ENCODE measurements around the gene CSK.
A peak's percentile ranks its signal among the peaks of the same experiment; 100 is the strongest.

The CSK gene

DNA sequence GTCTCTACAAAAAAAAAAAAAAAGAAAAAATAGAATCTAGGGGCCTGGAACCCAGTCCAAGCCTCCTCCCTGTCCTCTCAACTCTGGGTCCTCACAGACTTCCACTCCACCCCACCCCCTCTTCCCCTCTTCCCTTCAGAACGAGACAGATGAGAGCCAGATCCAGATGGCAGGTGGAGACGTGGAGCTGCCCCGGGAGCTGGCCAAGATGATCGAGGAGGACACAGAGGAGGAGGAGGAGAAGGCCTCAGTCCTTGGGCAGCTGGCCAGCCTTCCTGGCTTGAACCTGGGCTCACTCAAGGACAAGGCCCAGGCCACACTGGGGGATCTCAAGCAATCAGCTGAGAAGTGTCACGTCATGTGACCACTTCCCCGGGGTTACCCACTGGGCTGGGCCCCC is 48.1 kb downstream of the CSK start:
- no peak overlapping the region for H3K9ac ChIP-seq
- 0 out of 2 replicates have a peak, but pooled peaks cover 6% of the 10 kb centered on the region for H3K27me3 ChIP-seq

GRCh38 chr15:74830868-74831267 is 49.0 kb downstream of the CSK start:
- Histone ChIP-seq H3K4me1 (peaks cover 52% of the 10 kb centered on the region), H3K9me3 (no peaks in the 10 kb centered on the region), H3K4me2 (peak overlapping the region; percentile 85), H3K36me3 (peaks cover 7% of the 10 kb centered on the region), H3K27ac (peak overlapping the region; percentile 26; the same call in 1 of the 2 replicates), H4K20me1 (peaks cover 7% of the 10 kb centered on the region; the same call in 1 of the 2 replicates), H3K4me3 (no peak overlapping the region), H3K27me3 (0 out of 2 replicates have a peak, but pooled peaks cover 6% of the 10 kb centered on the region), H3K9ac (no peak overlapping the region)
- no peak for TF ChIP-seq Cebpa-rat (IDR thresholded peaks at IDR 0.05)

More for the DNA sequence above, 48.1 kb downstream of the CSK start:
- peaks cover 7% of the 10 kb centered on the region; the same call in 1 of the 2 replicates for H4K20me1 ChIP-seq
- no peaks in the 10 kb centered on the region for H3K36me3 ChIP-seq
- no peak overlapping the region for H3K4me2 ChIP-seq
- no peak overlapping the region for H3K4me3 ChIP-seq
- no peaks in the 10 kb centered on the region for H3K9me3 ChIP-seq
- H3K4me1 ChIP-seq: peaks cover 47% of the 10 kb centered on the region
- no peak overlapping the region for H3K27ac ChIP-seq
- TF ChIP-seq Cebpa-rat (IDR thresholded peaks at IDR 0.05): no peak

- H3K9ac ChIP-seq: no peak overlapping the region
- no peak for TF ChIP-seq Cebpa-rat (IDR thresholded peaks at IDR 0.05)
- peaks cover 18% of the 10 kb centered on the region for H3K36me3 ChIP-seq
- H3K27ac ChIP-seq: peak overlapping the region; percentile 79; the same call in 1 of the 2 replicates
- no peaks in the 10 kb centered on the region for H3K9me3 ChIP-seq
- H4K20me1 ChIP-seq: 0 out of 2 replicates have a peak, but pooled peaks cover 4% of the 10 kb centered on the region
- H3K4me2 ChIP-seq: peak overlapping the region; percentile 85
- 0 out of 2 replicates have a peak, but pooled peaks cover 3% of the 10 kb centered on the region for H3K27me3 ChIP-seq
- no peak overlapping the region for H3K4me3 ChIP-seq
- peaks cover 52% of the 10 kb centered on the region for H3K4me1 ChIP-seq
Measured at GRCh38 chr15:74831813-74832495, 50.1 kb downstream of the CSK start.

DNA sequence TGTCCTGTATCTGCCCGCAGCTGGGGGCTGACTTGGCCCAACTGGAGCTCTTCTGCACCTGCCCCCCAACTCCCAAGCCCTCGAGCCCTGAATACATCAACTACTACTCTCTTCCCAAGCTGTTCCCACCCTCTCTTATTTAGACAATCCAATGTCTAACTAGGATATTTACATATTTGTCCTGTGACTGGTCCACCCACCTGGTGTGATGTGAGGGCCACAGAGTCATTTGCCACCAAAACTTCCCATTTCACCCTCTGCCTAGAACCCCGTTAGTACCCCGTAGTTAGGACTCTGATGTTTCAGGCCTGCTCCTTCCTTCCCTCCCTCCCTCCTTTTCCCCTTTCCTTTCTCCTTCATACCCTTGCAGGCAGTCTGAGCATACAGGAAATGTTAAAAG is 50.9 kb downstream of the CSK start:
- Histone ChIP-seq H3K36me3 (peaks cover 27% of the 10 kb centered on the region), H3K9ac (peak overlapping the region; percentile 60; the same call in 1 of the 2 replicates), H3K4me3 (no peak overlapping the region)

DNA sequence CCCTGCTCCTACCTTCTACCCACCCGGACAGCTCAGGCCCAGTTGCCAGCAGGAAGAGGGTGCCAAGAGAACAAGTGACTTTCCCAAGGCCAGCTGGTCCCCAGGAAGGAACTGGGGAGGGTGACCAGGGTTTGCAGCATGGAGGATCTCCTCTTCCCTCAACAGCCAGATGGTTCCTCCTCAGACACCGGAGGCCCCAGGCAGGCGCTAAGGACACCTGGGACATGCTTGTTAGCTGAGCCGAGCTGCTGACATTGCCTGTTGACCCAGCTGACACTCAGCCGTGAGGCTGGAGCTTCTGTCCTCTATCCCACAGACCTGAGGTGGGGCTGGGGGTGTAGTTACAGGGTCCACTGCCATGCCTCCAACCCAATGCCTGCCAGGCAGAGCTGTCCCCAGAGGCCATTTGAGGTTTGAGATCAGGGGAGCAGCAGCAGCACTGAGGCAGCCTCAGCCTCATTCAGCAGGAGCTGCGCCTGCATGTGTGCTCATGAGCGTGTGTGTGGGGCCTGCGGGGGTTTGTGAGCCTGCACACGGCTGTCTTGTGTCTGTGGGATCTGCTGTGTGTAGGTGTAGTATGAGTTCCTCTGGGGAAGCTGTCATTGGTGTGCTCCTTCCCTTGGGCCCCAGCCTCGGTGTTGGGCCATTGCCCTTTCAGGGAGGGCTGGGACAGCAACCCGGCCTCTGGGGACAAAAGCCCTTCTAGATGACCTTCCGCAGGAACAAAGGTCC is 51.7 kb downstream of the CSK start:
- H3K4me3 ChIP-seq: no peak overlapping the region
- peak overlapping the region; percentile 60 for H3K9ac ChIP-seq

More for the DNA sequence above, 50.9 kb downstream of the CSK start:
- no peaks in the 10 kb centered on the region for H3K27me3 ChIP-seq
- TF ChIP-seq Cebpa-rat (IDR thresholded peaks at IDR 0.05): no peak
- no peaks in the 10 kb centered on the region for H4K20me1 ChIP-seq
- H3K27ac ChIP-seq: peak overlapping the region; percentile 79
- peaks cover 52% of the 10 kb centered on the region for H3K4me1 ChIP-seq
- peak overlapping the region; percentile 85 for H3K4me2 ChIP-seq
- no peaks in the 10 kb centered on the region for H3K9me3 ChIP-seq

DNA sequence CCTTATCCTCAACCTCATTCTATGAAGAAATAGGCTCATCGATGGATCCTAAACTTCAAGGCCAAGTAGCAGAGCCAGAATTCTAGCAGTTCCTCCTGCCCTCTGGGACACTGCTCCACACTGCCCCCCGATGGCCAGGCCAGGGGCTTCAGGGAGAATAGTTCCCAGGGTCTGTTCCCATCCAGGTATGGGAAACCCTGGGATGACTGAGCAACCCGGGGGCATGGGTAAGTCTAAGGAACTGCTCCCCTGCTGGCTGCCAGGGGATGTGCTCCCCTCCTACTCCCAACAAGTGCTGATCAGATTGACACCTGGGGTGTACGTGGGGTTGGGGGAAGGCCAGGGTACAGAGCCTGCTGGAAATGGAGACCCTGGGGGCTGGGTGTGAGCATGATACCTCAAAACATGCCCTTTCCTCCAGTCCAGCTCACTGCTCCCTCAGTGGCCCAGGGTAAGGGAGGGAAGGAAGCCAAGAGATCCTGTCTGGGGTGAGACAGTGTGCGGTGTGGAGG is 53.5 kb downstream of the CSK start:
- no peaks in the 10 kb centered on the region for H3K27me3 ChIP-seq
- peak overlapping the region; percentile 85; the same call in 1 of the 2 replicates for H3K4me2 ChIP-seq
- peaks cover 50% of the 10 kb centered on the region for H3K36me3 ChIP-seq
- peaks cover 9% of the 10 kb centered on the region; the same call in 1 of the 2 replicates for H4K20me1 ChIP-seq
- no peak overlapping the region for H3K9ac ChIP-seq
- H3K4me3 ChIP-seq: no peak overlapping the region
- no peak for TF ChIP-seq Cebpa-rat (IDR thresholded peaks at IDR 0.05)
- H3K27ac ChIP-seq: no peak overlapping the region
- no peaks in the 10 kb centered on the region for H3K9me3 ChIP-seq
- H3K4me1 ChIP-seq: peaks cover 77% of the 10 kb centered on the region

More for the DNA sequence above, 51.7 kb downstream of the CSK start:
- Histone ChIP-seq H4K20me1 (no peaks in the 10 kb centered on the region), H3K36me3 (peaks cover 34% of the 10 kb centered on the region), H3K4me2 (peak overlapping the region; percentile 85), H3K27ac (peak overlapping the region; percentile 79), H3K9me3 (no peaks in the 10 kb centered on the region), H3K27me3 (no peaks in the 10 kb centered on the region), H3K4me1 (peaks cover 60% of the 10 kb centered on the region)
- TF ChIP-seq Cebpa-rat (IDR thresholded peaks at IDR 0.05): no peak

DNA sequence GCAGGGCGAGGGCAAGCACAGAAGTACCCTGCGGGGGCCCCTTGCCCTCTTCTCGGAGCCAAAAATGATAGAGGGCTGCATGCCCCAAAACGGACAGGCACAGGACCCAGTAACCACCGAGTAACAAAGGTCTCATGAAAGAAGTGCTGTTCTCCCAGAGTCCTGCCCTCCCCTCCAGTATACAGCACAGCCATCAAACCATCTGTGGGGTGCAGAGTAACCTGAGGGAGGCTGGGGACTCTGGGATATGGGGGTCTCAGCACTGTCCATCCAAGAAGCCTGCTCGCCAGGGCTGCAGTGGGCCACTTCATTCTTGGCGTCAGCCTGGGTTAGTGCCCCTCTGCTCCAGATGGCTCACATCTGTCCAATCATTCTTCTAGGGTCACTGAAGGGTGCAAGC is 55.0 kb downstream of the CSK start:
- Histone ChIP-seq H4K20me1 (peaks cover 24% of the 10 kb centered on the region; the same call in 1 of the 2 replicates), H3K4me2 (no peak overlapping the region), H3K4me1 (peaks cover 77% of the 10 kb centered on the region), H3K36me3 (peaks cover 57% of the 10 kb centered on the region), H3K9me3 (no peaks in the 10 kb centered on the region), H3K4me3 (no peak overlapping the region), H3K9ac (no peak overlapping the region), H3K27me3 (no peaks in the 10 kb centered on the region), H3K27ac (no peak overlapping the region)
- TF ChIP-seq Cebpa-rat (IDR thresholded peaks at IDR 0.05): no peak

DNA sequence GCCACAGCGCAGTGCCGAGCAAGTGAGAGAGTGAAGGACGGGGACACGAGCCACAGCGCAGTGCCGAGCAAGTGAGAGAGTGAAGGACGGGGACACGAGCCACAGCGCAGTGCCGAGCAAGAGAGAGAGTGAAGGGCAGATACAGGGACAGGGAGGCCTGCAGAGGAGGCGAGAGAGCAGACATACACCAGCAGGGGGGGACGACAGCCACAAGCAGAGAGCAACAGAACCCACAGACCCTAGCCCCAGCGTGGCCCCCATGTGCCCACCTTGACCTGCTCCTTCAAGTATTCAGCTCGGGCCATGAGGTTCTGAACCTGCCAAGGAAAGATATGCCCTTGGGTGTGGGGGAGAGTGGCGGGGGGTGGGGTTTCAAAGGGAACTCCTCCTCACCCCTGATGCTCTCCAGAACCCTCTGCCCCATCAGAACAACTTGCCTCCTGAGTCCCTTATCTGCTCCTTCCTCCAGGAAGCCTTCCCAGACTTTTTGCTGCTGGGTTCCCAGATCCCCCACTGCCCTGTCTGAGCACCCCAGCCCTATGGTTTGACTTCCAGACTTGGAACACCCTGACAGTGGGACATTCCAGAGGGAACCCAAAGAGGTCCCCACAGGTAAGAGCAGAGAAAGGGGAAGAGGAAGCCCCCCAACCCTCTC is 55.7 kb downstream of the CSK start:
- Histone ChIP-seq H3K9ac (no peak overlapping the region), H3K4me2 (no peak overlapping the region), H3K4me1 (peaks cover 77% of the 10 kb centered on the region), H3K9me3 (no peaks in the 10 kb centered on the region), H3K27me3 (no peaks in the 10 kb centered on the region), H4K20me1 (peaks cover 27% of the 10 kb centered on the region; the same call in 1 of the 2 replicates), H3K4me3 (no peak overlapping the region), H3K36me3 (peaks cover 57% of the 10 kb centered on the region), H3K27ac (no peak overlapping the region)
- no peak for TF ChIP-seq Cebpa-rat (IDR thresholded peaks at IDR 0.05)

- no peaks in the 10 kb centered on the region for H3K9me3 ChIP-seq
- peak overlapping the region; percentile 55; the same call in 1 of the 2 replicates for H3K27ac ChIP-seq
- H3K27me3 ChIP-seq: no peaks in the 10 kb centered on the region
- H3K4me1 ChIP-seq: peaks cover 73% of the 10 kb centered on the region
- peaks cover 27% of the 10 kb centered on the region; the same call in 1 of the 2 replicates for H4K20me1 ChIP-seq
- no peak for TF ChIP-seq Cebpa-rat (IDR thresholded peaks at IDR 0.05)
- peak overlapping the region; percentile 92; the same call in 1 of the 2 replicates for H3K4me2 ChIP-seq
- 0 out of 2 replicates have a peak overlapping the region, but pooled peaks have one; percentile 12 for H3K9ac ChIP-seq
- peaks cover 57% of the 10 kb centered on the region for H3K36me3 ChIP-seq
- H3K4me3 ChIP-seq: no peak overlapping the region
Measured at GRCh38 chr15:74838137-74838516, 56.2 kb downstream of the CSK start.

Measured in BLaER1 (cell line).